ENCODE results near the gene UTP4.

UTP4 gene

DNA sequence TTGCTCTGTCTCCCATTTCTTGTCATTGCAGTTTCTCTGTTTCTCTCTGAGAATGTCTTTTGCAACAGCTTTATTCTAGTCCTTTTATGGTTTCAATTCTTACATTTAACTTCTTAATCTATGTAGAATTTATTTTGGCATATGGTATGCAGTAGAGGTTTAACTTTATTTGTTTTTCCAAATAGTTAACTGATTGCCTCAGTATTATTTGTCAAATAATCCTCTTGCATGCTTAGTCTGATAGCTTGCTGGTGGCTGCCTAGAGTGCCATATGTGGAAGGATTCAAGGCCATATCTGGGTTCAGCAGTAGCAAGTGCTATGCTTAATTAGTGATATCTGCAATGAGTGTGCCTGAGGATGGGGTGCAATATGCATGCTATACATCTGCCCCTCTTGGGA lies 61.4 kb downstream of the UTP4 start:
- no peak overlapping the region for H3K4me3 ChIP-seq (ENCODE audit: low read depth, low read length)
- no peak for DNase-seq

GRCh38 chr16:69194488-69194887 lies 62.0 kb downstream of the UTP4 start:
- Histone ChIP-seq H3K9me3 (no peaks in the 10 kb centered on the region), H3K36me3 (no peaks in the 10 kb centered on the region), H3K4me3 (ENCODE audit: low read depth, low read length) (no peak overlapping the region), H3K27me3 (no peaks in the 10 kb centered on the region), H3K4me1 (peaks cover 11% of the 10 kb centered on the region)
- no peak for TF ChIP-seq CTCF (IDR thresholded peaks at IDR 0.05; ENCODE audit: low read depth, low read length)
- DNase-seq = no peak

More for the DNA sequence above, 61.4 kb downstream of the UTP4 start:
- H3K4me1 ChIP-seq = peaks cover 12% of the 10 kb centered on the region
- H3K9me3 ChIP-seq = no peaks in the 10 kb centered on the region
- no peaks in the 10 kb centered on the region for H3K27me3 ChIP-seq
- H3K36me3 ChIP-seq = no peaks in the 10 kb centered on the region
- TF ChIP-seq CTCF (IDR thresholded peaks at IDR 0.05; ENCODE audit: low read depth, low read length) = no peak

DNA sequence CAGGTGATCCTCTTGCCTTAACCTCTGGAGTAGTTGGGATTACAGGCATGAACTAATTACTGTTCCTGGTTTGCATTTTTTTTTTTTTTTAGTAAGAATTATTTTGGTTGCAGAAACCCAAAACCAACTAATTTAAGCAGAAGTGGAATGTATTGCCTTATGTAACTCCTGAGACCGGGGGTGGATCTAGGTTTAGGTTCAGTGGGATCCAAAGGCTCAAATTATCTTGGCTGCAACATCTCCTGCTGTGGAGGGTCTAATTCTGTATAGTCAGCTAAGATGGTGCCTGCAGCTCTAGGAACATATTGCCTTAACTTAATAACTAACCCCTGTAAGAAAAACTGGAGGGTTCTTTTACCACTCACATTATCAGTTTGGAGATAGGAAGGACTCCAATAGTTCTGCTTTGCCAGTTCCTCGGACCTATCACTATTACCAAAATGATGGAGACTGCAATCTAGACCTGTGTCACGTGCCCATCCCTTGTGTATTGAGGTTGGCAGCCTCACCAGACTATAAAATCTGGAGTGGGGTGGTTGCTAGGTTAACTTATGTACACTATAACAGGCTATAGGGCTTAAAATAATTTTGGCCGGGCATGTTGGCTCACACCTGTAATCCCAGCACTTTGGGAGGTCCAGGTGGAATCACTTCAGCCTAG lies 63.0 kb downstream of the UTP4 start:
- H3K4me1 ChIP-seq = peaks cover 11% of the 10 kb centered on the region
- no peak overlapping the region for H3K4me3 ChIP-seq (ENCODE audit: low read depth, low read length)
- no peak for DNase-seq
- no peaks in the 10 kb centered on the region for H3K27me3 ChIP-seq
- no peaks in the 10 kb centered on the region for H3K9me3 ChIP-seq
- no peaks in the 10 kb centered on the region for H3K36me3 ChIP-seq
- no peak for TF ChIP-seq CTCF (IDR thresholded peaks at IDR 0.05; ENCODE audit: low read depth, low read length)

GRCh38 chr16:69197573-69197972 lies 65.1 kb downstream of the UTP4 start:
- Histone ChIP-seq H3K27me3 (no peaks in the 10 kb centered on the region), H3K4me1 (peaks cover 11% of the 10 kb centered on the region), H3K9me3 (no peaks in the 10 kb centered on the region), H3K36me3 (no peaks in the 10 kb centered on the region), H3K4me3 (ENCODE audit: low read depth, low read length) (no peak overlapping the region)
- no peak for DNase-seq
- no peak for TF ChIP-seq CTCF (IDR thresholded peaks at IDR 0.05; ENCODE audit: low read depth, low read length)

DNA sequence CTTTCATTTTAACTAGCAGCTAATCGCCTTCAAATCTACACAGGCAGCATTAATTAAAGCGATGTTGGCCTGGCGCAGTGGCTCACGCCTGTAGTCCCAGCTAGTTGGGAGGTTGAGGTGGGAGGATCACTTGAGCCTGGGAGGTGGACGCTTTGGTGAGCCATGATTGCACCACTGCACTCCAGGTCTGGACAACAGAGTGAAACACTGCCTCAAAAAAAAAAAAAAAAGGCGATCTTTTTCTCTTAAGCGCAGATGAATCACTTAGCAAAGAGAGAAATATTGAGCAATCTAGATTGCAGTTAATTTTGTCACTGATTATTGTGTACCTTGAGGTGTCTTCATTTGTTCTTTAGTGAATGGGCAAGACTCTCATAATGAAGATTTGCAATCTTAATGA lies 66.9 kb downstream of the UTP4 start:
- no peaks in the 10 kb centered on the region for H3K27me3 ChIP-seq
- no peaks in the 10 kb centered on the region for H3K36me3 ChIP-seq
- H3K9me3 ChIP-seq = no peaks in the 10 kb centered on the region
- no peak for TF ChIP-seq CTCF (IDR thresholded peaks at IDR 0.05; ENCODE audit: low read depth, low read length)
- no peak for DNase-seq
- H3K4me1 ChIP-seq = peaks cover 3% of the 10 kb centered on the region
- H3K4me3 ChIP-seq (ENCODE audit: low read depth, low read length) = no peak overlapping the region

- H3K36me3 ChIP-seq = no peaks in the 10 kb centered on the region
- H3K9me3 ChIP-seq = no peaks in the 10 kb centered on the region
- H3K4me3 ChIP-seq (ENCODE audit: low read depth, low read length) = no peak overlapping the region
- no peaks in the 10 kb centered on the region for H3K27me3 ChIP-seq
- no peak for DNase-seq
- H3K4me1 ChIP-seq = no peaks in the 10 kb centered on the region
- no peak for TF ChIP-seq CTCF (IDR thresholded peaks at IDR 0.05; ENCODE audit: low read depth, low read length)
These were observed 68.8 kb downstream of the UTP4 start for GRCh38 chr16:69201291-69201690.

Measured in BE2C (cell line).